Measurements from ENCODE around the gene NDUFS8. TPM values are rescaled to one million over a fixed set of nuclear protein-coding genes. Genes with fewer than 3 reads are reported as not detected.

Gene NDUFS8
- total and polyA plus RNA-seq, 3 donors from 2014 or later = 149 to 196 (median 184) TPM

DNA sequence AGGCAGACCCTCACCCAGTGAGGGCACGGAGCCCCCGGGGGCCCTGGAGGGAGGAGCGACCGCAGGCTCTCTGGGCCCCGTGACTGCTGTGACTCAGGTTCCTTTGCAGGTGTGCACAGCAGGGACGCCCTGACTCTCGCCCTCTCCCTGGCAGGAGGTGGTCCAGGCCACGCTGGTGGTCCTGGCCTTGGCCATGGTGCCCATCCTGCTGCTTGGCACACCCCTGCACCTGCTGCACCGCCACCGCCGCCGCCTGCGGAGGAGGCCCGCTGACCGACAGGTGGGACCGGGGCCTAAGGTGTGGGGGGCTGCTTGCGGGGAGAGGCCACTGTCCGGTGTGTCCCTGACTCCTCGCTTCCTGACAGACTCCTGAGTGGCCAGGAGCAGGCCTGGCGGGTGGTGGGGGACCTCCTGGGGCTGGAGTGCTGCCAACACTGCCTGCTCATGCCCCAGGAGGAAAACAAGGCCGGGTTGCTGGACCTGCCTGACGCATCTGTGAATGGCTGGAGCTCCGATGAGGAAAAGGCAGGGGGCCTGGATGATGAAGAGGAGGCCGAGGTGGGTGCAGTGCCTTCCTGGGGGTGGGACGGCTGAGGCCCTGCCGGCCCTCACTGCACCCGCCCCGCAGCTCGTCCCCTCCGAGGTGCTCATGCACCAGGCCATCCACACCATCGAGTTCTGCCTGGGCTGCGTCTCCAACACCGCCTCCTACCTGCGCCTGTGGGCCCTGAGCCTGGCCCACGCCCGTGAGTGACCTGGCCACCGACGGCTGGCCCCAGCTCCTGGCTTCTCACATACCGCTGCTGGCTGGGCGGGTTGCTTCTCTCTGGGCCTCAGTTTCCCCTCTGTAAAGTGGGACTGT lies 19.3 kb downstream of the NDUFS8 start:
- intact Hi-C loops (cut with DNase I; ENCODE audit: low total_unique reads) = no loop called here

DNA sequence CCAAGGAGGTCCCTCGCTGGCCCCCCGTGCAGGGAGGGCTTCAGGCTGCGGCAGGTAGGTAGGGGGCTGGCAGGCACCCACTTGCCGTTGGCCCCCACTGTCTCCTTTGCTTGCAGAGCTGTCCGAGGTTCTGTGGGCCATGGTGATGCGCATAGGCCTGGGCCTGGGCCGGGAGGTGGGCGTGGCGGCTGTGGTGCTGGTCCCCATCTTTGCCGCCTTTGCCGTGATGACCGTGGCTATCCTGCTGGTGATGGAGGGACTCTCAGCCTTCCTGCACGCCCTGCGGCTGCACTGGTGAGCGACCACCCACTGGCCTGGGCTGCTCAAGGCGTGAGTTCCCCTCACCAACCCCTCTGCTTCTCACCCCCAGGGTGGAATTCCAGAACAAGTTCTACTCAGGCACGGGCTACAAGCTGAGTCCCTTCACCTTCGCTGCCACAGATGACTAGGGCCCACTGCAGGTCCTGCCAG lies 19.9 kb downstream of the NDUFS8 start:
- Histone ChIP-seq H3K4me3 (no peak overlapping the region), H3K36me3 (ENCODE audit: low read depth, missing control alignments) (no peaks in the 10 kb centered on the region), H3K27me3 (no peaks in the 10 kb centered on the region), H3K9me3 (no peaks in the 10 kb centered on the region), H3K27ac (no peak overlapping the region), H3K4me1 (no peaks in the 10 kb centered on the region)
- WGBS, 2 donors = 88 to 95% methylated on average over 5 to 18 of the region's 18 CpGs
- DNase-seq = no peak
- intact Hi-C loops (cut with DNase I; ENCODE audit: low total_unique reads) = no loop called here
- TF ChIP-seq, protein P1, sequence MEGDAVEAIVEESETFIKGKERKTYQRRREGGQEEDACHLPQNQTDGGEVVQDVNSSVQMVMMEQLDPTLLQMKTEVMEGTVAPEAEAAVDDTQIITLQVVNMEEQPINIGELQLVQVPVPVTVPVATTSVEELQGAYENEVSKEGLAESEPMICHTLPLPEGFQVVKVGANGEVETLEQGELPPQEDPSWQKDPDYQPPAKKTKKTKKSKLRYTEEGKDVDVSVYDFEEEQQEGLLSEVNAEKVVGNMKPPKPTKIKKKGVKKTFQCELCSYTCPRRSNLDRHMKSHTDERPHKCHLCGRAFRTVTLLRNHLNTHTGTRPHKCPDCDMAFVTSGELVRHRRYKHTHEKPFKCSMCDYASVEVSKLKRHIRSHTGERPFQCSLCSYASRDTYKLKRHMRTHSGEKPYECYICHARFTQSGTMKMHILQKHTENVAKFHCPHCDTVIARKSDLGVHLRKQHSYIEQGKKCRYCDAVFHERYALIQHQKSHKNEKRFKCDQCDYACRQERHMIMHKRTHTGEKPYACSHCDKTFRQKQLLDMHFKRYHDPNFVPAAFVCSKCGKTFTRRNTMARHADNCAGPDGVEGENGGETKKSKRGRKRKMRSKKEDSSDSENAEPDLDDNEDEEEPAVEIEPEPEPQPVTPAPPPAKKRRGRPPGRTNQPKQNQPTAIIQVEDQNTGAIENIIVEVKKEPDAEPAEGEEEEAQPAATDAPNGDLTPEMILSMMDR (IDR thresholded peaks at IDR 0.05) = no peak
- TF ChIP-seq POLR2A (IDR thresholded peaks at IDR 0.05) = no peak

More for the DNA sequence above, 19.3 kb downstream of the NDUFS8 start:
- H3K4me1 ChIP-seq = no peaks in the 10 kb centered on the region
- H3K27ac ChIP-seq = no peak overlapping the region
- WGBS, 2 donors = 86 to 92% methylated on average over 13 to 32 of the region's 40 CpGs
- H3K27me3 ChIP-seq = no peaks in the 10 kb centered on the region
- no peak overlapping the region for H3K4me3 ChIP-seq
- H3K9me3 ChIP-seq = no peaks in the 10 kb centered on the region
- H3K36me3 ChIP-seq (ENCODE audit: low read depth, missing control alignments) = no peaks in the 10 kb centered on the region
- no peak for DNase-seq
- TF ChIP-seq POLR2A (IDR thresholded peaks at IDR 0.05) = no peak
- TF ChIP-seq, protein P1 (IDR thresholded peaks at IDR 0.05) = no peak

DNA sequence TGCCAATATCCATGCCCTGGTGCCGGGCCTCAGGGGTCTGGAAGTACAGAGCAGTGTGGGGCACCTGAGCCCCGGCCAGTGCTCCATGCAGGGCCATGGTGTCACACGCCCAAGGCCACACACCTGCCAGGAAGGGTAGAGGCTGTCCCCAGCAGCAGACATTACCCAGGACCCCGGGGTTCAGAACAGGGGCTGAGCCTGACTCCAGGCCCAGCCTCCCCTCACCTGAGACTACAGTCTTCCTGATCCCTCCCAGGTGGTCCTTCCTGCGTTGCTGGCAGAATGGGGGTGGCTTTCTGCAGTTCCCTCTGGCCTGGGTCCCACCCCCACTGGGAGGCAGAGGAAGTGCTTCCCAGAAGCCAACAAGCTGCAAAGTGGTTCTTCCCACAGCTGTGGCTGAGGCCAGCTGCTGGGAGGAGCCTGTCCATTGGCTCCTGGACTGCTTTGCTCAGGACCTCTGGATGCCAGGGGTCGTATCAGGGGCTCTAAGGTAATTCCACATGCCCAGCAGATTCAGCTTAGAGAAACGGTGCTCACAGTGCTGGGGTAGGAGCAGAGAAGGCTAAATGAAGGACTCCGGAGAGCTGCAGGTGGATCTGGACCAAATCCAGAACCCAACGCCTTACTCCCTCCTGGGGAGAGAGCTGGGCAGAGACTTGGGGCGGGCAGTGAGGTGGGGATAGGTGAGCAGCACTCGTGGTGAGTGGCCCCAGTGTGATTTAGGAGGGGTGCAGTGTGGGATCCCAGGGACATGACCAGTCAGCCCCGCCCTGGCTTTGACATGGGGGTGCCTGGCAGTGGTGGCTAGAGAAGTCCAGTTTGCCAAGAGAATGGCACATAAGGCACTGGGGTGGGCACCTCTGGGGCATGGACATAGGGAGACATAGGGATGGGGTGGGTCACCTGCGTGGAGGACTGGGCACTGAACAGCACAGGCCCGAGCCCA lies 21.0 kb downstream of the NDUFS8 start:
- intact Hi-C loops (cut with DNase I; ENCODE audit: low total_unique reads) = no loop called here
- Histone ChIP-seq H3K9me3 (no peaks in the 10 kb centered on the region), H3K27me3 (no peaks in the 10 kb centered on the region), H3K36me3 (ENCODE audit: low read depth, missing control alignments) (no peaks in the 10 kb centered on the region), H3K4me1 (no peaks in the 10 kb centered on the region), H3K4me3 (no peak overlapping the region), H3K27ac (no peak overlapping the region)
- 77 to 88% methylated on average over 8 to 14 of the region's 14 CpGs for WGBS, 2 donors
- TF ChIP-seq, protein P1 (IDR thresholded peaks at IDR 0.05) = no peak
- TF ChIP-seq POLR2A (IDR thresholded peaks at IDR 0.05) = no peak
- no peak for DNase-seq

DNA sequence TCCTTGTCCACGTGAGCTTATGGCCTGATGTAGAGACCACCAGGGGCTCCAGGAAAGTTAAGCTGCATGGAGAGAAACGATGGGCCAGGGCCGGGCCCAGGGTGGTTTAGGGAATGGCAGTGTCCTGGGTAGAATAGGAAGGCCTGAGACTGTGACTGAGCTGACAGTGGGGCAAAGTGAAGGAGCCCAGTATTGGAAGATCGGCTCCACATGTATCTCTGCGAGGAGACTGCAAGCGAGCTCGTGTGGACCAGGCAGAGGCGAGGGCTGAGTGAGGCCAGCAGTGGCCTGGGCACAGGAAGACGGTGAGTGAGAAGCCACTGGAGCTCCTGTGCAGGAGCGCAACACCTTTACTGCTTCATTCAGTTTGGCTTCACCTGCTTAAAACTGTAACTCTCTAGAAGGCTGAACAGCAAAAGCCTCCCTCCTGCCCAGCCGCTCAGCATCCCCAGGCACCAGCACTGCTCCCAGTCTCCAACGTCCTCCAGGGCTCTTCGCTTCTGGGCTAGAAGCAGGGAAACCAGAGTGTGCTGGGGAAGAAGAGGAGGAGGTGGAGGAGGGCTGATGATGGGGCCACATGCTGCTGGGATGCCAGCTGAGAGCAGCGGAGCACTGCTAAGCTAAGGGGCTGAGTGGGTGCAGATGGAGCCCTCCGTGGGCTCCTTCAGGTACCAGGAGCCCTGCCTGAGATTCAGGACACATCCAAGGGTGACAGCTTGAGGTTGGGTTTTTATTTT lies 21.8 kb downstream of the NDUFS8 start:
- WGBS, 2 donors = 89 to 92% methylated on average over 15 of the region's 15 CpGs
- intact Hi-C loops (cut with DNase I; ENCODE audit: low total_unique reads) = no loop called here

More for the DNA sequence above, 21.8 kb downstream of the NDUFS8 start:
- DNase-seq = no peak
- no peak overlapping the region for H3K4me3 ChIP-seq
- H3K27ac ChIP-seq = no peak overlapping the region
- H3K9me3 ChIP-seq = no peaks in the 10 kb centered on the region
- TF ChIP-seq, protein P1 (IDR thresholded peaks at IDR 0.05) = no peak
- TF ChIP-seq POLR2A (IDR thresholded peaks at IDR 0.05) = no peak
- H3K36me3 ChIP-seq (ENCODE audit: low read depth, missing control alignments) = no peaks in the 10 kb centered on the region
- no peaks in the 10 kb centered on the region for H3K4me1 ChIP-seq
- no peaks in the 10 kb centered on the region for H3K27me3 ChIP-seq

Measured in testis (tissue), 3 donors.